GM12872 (cell line): ENCODE measurements around the gene PSMA7.

Source experiments
- TF ChIP-seq, protein P1 (sequence below): IDR thresholded peaks from 3 replicates; pipeline ENCODE4 v1.5.1; 2011; ENCODE audit warnings: low read depth, mild to moderate bottlenecking, low read length, moderate library complexity; ENCODE audit not compliant: insufficient read depth

PSMA7 gene

DNA sequence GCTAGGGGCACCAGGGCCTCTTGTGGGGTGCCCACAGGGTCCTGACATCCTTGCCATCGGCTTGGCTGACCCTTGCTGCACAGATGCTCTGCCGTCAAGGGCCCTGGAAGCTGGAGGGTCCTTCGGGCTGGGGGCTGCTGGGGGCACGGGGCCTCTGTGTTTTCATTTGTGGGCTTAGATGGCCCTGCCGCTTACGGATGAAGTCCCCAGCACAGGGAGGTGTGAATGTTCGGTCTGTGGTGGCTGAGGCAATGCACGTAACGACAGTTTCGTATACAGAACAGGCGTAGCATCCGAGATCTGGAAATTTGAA, 14.8 kb upstream of the PSMA7 start:
- TF ChIP-seq, protein P1, sequence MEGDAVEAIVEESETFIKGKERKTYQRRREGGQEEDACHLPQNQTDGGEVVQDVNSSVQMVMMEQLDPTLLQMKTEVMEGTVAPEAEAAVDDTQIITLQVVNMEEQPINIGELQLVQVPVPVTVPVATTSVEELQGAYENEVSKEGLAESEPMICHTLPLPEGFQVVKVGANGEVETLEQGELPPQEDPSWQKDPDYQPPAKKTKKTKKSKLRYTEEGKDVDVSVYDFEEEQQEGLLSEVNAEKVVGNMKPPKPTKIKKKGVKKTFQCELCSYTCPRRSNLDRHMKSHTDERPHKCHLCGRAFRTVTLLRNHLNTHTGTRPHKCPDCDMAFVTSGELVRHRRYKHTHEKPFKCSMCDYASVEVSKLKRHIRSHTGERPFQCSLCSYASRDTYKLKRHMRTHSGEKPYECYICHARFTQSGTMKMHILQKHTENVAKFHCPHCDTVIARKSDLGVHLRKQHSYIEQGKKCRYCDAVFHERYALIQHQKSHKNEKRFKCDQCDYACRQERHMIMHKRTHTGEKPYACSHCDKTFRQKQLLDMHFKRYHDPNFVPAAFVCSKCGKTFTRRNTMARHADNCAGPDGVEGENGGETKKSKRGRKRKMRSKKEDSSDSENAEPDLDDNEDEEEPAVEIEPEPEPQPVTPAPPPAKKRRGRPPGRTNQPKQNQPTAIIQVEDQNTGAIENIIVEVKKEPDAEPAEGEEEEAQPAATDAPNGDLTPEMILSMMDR: no peak

DNA sequence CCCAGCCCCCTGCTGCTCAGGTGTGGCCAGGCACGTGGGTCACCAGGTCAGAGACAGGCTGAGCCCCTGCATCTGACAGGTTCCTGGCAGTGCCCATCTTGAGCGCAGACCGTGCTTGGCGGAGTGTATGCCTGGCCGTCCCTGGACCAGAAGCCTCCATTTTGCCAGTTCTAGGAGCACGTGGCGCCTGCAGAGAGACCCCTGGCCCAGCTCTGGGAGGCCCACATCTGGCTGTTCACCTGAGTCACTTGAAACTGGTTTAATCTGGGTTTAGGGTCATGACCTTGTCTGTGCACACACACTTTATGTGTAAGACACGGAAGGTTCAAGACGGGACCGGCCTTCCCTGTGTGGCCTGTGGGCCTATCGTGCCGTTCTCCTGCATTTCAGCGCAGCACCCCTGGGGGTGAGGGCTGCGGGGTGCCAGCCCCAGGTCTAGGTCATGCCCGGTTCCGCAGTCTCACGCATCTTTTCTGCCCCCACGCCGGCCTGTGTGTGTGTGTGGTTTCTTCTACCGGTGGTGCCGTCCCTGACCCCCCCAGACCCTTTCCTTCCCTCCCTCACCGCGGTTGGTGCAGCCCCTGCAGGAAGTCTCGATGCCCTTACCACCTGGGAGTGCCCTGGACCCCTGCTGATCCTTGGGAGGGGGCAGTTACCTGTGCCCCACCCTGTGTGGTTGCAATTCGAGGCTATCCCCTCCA, 14.3 kb upstream of the PSMA7 start:
- TF ChIP-seq, protein P1: no peak

DNA sequence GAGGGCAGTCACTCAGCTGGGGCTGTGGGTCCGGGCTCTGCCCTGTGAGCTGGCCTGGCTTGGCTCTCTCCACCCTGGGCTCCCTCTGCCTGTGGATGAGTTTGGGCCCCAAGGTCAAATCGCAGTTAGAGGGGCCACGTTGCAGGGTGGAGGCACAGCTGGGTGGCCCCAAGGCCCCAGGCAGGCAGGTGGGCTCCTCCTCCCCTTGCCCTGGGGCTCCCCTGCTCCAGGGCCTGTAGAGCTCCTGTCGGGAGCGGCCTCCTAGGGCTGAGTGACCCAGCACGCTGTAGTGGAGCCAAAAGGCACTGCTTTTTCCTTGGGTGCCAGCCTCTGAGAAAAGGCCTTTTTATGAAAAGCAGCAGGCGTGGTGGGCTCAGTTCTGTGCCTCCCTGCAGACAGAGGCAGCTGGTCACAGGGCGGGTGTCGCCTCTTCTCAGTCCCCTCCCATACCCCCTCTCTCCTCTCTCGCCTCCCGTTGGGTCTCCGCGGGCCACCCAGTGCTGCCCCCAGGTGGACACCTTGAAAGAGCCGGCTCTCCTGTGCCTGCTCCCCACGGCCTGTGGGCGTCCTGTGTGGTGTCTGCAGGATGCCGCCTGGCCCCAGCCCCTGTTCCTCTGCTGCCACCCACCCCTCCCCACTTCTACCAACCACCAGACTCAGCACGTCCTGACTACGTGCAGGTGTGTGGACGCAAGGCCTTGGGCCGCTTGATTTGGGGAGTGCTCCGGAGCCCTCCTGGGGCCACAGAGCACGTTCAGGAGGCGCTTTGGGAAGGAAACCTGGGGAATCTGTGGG, 13.6 kb upstream of the PSMA7 start:
- TF ChIP-seq, protein P1: peak; percentile 68

DNA sequence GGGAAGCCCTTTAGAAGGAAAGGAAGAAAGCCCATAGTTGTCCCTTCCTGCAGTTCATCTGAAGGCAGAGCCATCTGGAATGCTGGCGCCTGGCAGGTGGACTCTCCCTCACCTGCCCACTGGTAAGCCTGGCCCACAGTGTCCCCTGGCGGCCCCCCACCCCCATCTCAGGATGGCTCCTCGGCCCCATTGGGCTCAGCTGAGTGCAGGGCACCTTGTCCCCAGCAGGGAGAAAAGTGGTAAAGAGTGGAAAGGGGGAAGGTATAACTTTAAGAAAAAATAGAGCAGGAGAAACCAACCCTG, 13.0 kb upstream of the PSMA7 start:
- TF ChIP-seq, protein P1: no peak

DNA sequence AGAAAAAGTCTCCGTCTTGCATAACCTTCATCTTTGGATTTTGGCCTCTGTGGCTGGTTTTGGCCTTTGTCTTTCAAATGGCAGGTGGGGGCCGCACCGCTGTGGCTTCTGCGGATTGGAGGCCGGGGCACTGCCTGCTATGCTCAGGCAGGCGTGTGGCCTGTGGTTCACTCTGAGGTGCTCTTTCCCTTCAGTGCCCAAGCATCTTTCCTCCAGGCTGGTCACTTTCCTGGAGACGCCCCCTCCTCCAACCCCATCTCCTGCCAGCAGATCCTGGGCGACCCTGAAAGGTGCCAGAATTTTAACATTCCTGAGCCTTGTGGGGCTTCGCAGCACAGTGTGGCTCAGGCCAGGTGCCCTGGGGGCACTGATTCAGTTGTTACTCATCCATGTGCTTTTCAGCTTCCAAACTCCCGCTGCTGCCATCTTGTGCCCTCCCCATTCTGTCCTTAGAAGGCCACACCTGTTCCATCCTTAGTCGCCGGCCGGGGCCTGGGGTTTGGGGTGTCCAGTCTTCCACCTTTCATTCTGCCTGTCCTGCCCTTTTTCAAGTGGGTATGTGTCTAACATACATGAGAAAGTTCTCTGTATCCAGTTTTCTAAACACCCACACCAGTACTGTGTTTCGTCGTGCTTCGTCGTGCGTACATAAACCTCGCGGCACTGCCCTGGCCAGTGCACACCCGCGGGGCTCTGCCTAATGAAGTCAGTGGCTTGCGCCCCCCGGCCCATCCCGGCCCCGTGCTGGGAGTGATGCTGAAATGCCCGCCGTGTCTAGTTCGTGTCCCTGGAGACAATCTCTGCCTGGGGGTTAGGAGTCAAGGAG, 12.4 kb upstream of the PSMA7 start:
- TF ChIP-seq, protein P1: no peak

DNA sequence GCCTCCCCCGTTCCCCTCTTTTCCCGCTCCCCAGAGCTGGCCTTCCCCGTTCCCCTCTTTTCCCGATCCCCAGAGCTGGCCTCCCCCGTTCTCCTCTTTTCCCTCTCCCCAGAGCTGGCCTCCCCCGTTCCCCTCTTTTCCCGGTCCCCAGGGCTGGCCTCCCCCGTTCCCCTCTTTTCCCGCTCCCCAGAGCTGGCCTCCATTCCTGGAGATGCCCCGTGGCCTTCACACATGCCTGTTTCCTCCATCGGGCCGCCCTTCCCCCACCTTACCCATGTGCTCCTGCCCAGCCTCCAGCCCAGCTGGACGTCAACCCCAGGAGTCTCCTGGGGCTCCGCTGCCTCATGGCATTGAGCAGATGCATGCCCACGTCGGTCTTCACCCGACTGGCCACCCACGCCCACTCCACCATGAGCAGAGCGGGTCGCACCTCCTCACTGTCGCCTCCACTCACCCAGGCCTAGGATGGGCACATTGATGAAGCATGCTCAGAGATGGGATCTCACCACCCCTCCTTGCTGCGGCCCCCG, 8.7 kb upstream of the PSMA7 start:
- TF ChIP-seq, protein P1: no peak

DNA sequence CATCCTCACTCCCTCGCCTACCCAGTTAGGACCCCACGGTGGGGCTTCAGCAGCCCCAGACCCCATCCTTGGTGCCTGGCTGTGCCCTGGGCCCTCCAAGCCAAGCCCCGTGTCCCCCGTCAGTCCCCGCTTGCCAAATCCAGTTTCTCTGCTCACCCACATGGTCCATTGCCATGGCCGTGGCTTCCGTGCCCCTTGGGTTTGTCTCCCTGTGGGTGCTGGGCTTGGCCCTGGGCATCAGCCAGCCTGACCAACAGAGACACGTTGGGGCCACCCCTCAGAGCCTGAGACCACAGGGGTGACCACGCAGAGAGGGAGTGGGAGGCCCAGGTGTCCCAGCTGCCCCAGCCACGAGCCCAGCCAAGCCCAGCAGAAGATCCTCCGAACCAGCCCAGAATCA, 8.0 kb upstream of the PSMA7 start:
- TF ChIP-seq, protein P1: no peak
